Omental fat pad (tissue), 4 donors: ENCODE data around the gene RNF182. TPM values are rescaled to one million over a fixed set of nuclear protein-coding genes. Genes with fewer than 3 reads are reported as not detected.

Source experiments
- ATAC-seq: fragments of 150-250 bp; one replicate; pipeline ENCODE4 v1.9.1; 2016; ENCODE audit warnings: mild to moderate bottlenecking, moderate library complexity; ENCODE audit not compliant: low FRiP score
- DNase-seq: peaks from one replicate; pipeline ENCODE4 v3.0.0-alpha.2; 2019; ENCODE audit warnings: low spot score
- total RNA-seq, 4 donors: library from RNA; depleted of rRNA; stranded (reverse); fragments of >200 nt; gene quantifications; one replicate each; pipeline ENCODE4 v1.1.0, GENCODE V29; 2016
- TF ChIP-seq, protein P1 (sequence below), 3 donors: fragments of 450-650 bp; IDR thresholded peaks; one replicate each; pipeline ENCODE4 v1.5.1; 2016 to 2017; ENCODE audit warnings: antibody characterized with exemption in 3 of 3, mild to moderate bottlenecking in 3 of 3, moderate library complexity in 2 of 3

The RNF182 gene
- total RNA-seq, 4 donors from 2014 or later = 0.96 to 2.1 (median 1.9) TPM; not detected in 1

DNA sequence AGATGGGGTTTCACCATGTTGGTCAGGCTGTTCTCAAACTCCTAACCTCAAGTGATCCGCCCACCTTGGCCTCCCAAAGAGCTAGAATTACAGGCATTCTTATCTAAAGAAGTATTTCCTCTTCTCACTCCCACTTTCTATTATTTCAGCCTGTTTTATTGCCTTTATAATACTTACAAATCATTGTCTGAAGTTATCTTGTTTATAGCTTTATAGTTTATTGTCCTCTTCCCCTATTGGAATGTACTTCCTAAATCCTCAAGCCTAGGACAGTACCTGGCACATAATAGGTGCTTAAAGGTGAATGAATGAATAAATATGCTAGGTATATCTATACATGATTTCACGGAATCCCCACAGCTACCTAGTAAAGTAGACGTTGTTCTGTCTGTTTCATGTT is 37.8 kb upstream of the RNF182 start:
- TF ChIP-seq, protein P1, sequence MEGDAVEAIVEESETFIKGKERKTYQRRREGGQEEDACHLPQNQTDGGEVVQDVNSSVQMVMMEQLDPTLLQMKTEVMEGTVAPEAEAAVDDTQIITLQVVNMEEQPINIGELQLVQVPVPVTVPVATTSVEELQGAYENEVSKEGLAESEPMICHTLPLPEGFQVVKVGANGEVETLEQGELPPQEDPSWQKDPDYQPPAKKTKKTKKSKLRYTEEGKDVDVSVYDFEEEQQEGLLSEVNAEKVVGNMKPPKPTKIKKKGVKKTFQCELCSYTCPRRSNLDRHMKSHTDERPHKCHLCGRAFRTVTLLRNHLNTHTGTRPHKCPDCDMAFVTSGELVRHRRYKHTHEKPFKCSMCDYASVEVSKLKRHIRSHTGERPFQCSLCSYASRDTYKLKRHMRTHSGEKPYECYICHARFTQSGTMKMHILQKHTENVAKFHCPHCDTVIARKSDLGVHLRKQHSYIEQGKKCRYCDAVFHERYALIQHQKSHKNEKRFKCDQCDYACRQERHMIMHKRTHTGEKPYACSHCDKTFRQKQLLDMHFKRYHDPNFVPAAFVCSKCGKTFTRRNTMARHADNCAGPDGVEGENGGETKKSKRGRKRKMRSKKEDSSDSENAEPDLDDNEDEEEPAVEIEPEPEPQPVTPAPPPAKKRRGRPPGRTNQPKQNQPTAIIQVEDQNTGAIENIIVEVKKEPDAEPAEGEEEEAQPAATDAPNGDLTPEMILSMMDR (IDR thresholded peaks at IDR 0.05) = no peak
- no peak for DNase-seq
- ATAC-seq = no peak

DNA sequence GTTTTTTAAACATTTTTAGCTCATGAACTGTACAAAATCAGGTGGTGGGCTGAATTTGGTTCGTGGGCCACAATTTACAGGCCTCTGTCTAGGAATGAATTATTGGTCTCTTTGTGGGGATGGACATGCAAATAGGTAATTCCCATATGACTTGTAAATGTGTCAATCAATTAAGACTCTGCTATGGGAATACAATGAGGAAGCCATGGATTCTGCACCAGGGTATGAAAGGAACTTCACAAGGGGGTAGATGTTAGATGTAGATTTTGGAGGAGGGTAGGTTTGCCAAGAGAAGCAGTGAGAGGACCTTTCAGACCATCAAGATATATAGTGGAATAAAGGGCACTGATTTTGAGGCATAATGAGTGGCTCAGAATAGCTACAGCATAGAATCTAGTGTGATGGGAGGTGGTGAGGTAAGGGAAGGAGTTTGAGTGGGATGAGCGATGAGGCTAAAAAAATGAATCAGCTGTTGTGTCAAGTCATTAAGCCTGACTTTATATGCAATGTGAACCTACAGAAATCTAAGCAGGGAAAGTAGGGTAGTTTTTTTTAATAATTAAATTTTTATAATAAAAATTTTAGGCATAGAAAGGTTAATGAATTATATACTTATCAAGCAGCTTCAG is 32.6 kb upstream of the RNF182 start:
- no peak for DNase-seq
- ATAC-seq = no peak
- TF ChIP-seq, protein P1 (IDR thresholded peaks at IDR 0.05) = no peak

DNA sequence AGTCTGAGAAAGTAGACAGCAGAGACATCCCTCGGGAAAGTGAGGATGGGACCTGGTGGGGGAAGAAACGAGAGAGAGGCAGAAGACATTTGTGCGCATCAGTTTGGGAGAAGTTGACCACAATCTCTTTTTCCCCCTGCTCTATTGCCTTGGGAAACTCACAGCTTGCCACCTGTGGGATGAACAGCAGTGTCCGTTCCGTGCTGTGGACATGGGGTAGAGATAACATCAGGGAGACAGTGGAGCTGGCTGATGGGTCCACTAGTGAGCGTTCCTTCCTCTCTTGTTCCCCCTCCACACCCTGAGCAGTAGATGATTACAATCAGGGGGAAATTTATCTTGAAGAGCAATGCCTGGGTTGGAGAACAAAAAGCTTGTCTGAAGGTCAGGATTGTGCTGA is 21.8 kb upstream of the RNF182 start:
- DNase-seq (no peak), ATAC-seq (no peak)
- TF ChIP-seq, protein P1 (IDR thresholded peaks at IDR 0.05) = no peak

DNA sequence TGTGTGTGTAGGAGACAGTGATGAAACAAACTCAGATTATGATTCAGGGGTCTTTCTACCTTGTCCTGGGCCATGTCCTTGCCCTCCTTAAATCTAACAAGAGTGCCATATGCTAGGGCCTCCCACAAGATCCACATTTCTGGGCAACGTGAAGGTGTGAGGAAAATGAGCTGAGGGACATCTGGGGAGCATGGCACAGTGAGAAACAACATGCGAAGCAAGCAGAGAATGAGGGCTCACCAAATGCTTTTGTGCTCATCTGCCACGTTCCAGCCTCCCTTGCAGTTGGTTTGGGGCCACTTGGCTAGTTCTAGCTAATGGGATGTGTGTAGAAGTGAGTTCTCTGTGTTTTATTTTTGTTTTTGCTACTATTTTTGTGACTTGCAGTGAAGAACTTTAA is 21.4 kb upstream of the RNF182 start:
- DNase-seq (no peak), ATAC-seq (no peak)
- TF ChIP-seq, protein P1 (IDR thresholded peaks at IDR 0.05) = no peak

DNA sequence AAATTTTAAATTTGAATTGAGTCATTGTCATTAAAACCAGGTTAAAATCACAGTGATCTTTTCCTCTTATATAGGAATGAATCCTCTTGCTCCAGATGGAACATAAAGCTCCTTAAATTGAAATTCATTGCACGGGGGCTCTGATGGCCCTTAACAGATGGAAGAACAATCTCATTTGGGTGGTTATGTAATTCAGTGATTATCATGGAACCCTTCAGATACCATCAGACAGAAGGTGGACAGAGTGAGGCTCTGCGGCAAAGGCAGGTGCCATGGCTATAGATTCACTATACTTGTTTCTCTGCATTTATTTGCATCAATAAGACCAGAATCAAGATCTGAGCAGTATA is 17.8 kb upstream of the RNF182 start:
- TF ChIP-seq, protein P1 (IDR thresholded peaks at IDR 0.05) = no peak
- ATAC-seq (no peak), DNase-seq (no peak)

DNA sequence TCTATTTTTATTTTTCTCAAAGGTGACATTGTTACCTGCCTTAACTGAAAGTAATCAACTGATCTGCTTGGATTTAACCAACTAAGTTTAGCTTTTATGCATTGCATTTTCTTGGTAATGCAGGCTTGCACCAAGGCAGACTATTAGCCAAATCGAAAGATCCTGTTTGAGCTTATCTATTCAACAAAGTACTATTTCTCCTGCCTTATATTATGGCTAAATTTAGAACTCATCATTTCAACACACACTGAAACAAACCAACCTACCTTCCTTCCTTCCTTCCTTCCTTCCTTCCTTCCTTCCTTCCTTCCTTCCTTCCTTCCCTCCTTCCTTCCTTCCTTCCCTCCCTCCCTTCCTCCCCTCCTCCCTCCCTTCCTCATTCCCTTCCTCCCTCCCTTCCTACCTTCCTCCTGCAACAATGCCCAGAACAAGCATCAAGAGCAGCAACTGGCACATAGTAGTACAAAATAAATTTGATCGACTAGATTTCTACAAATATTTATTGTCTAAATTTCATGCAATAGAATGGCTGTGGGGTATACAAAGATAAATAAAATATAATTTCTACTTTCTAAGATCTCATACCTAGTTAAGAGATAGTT is 17.0 kb upstream of the RNF182 start:
- no peak for ATAC-seq
- TF ChIP-seq, protein P1 (IDR thresholded peaks at IDR 0.05) = no peak
- no peak for DNase-seq

DNA sequence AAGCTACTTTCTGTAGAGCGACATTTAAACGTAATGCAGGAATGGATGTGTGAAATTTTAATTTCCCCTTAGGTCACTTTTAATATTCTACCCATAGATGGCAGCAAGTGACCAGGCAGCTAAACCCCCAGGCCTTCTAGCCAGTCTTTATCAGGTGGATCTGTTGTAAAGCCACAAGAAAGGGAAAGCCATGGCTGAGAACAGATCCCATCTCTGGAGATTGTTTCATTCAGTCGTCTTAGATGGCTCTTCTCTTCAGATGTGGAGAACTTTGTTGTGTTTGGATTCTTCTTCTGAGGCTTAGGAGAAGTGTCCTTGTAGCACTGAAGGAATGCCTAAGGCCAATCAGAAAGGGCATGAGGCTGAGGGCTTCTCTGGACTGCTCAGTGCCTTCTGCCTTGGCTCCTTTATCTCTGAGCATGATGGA is 15.8 kb upstream of the RNF182 start:
- ATAC-seq (no peak), DNase-seq (no peak)
- TF ChIP-seq, protein P1 (IDR thresholded peaks at IDR 0.05) = peak in 1 of 3 donors; percentile 56
